GF-D8 (cell line): ENCODE results near the gene GALM.
"Not testable (repeated sequence)": the region's sequence is repeated elsewhere in the genome, so short reads cannot be mapped to it uniquely, and the experiment has no call there.

Experiments
- DNase-seq: peaks from one replicate; lab custom pipeline; 2025; lab: John Stamatoyannopoulos, UW

Gene GALM

DNA sequence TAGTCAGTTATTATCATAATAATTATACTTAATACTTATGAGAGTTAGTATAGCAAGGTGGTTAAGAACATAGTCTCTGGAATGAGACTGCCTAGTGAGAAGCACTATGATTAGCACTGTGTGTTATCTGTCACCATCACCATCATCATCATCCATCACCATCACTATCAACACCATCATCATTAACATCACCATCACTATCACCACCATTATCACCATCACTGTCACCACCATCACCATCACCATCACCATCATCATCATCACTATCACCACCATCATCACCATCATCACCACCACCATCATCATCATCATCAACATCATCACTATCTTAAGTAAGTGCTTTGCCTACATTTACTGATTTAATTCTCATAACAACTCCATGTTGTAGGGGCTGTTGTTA lies 45.6 kb downstream of the GALM start:
- DNase-seq = no peak

DNA sequence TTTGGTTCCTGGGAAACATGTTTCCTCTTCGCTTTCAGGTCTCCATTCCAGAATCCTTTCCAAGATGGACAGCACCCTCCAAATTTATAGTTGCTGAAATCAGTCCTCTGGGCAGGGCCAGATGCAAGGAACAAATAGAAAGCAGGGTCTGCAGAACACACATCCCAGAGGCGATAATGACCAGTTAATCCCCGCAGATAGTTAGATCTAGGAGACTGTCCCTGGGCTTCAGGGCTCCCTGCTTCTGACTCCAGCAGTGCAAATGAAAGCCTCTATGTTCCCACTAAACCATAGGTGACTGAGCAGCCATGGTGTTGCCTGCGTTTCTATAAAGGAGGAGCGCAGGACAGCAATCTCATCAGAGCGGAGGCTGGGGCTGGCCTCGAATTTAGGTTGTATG lies 46.5 kb downstream of the GALM start:
- no peak for DNase-seq

DNA sequence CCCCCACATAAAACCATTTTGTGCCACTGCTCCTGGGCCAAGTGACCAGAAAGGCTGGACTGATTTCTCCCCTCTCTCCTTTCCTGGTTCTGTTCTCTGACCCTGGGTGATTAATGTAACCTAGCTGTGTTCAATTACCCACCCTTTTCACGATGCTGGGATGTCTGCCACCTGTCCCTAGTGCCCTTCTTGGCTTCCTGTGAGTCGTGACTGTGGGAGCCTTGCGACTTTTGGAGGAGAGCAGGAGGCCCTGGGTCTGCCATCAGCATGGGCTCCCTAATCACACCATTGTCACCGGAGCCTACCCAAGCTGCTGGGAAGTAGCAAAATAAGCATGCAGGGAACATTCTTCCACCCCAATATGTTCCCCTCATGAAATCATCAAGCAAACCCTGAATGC lies 47.0 kb downstream of the GALM start:
- no peak for DNase-seq

DNA sequence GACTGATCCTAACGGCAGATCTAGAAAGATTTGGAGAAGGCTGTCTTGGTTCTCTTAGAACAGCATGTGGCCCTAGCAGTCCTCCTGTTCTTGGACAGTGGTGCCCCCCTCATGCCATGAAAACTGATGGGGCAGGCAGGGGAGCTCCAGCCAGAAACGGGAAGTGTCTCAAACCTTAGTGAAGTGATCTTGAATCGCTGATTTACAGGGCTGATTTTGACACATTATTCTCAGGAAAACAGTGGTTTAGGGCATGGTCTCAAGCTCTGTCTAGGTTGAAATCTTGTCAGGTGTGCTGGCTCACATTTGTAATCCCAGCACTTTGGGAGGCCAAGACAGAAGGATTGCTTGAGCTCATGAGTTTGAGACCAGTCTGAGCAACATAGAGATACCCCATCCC lies 47.4 kb downstream of the GALM start:
- DNase-seq = no peak

DNA sequence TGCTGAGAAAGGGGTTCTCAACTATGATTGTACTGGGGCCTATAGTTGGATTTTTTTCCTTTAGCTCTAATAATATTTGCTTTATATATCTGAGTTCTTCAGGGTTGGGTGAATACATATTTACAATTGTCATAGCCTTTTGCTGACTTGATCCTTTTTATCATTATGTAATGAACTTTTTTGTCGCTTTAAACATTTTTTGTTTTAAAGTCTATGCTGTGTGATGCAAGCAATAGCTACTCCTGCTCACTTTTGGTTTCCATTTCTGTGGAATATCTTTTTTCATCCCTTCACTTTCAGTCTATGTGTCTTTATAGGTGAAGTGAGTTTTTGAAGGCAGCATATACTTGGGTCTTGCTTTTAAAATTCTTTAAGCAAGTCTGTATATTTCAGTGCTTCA lies 49.0 kb downstream of the GALM start:
- DNase-seq = not testable (repeated sequence)

DNA sequence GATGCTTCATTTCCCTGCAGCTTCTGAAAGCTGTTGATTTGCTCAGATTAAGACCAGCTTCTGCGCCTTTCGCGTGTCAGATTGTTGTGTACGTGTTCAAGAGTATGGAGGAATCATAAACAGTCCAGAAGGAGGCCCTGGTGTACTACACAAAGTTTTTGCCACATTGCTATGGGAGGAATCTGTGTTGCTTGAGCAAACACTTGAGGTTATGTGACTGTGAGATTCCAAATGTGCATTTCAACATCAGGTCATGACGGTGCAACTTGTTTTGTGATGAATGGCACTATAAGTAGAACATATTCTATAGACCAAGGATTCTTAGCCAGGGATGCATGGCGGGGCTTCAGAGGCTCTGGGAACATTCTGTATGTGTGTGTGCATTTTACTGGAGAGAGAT lies 50.3 kb downstream of the GALM start:
- peak; percentile 70 for DNase-seq

DNA sequence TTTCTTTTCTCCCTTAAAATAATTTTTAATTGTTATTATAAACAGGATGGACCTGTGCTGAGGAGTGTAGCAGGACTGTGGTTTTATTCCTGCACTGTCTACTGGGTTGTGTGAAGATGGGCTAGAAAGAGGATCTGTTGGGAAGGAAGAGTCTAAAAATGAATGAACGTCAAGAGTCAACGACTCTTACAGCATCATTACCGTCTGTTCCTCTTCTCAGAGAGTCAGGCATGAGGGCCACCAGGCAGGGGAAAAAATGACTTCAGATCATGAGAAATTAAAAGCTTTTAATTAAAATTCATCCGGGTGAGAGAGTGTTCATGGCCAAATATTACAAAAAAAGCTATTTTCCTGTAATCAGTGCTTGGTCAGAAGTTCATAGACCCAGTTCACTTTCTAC lies 52.7 kb downstream of the GALM start:
- DNase-seq = no peak

DNA sequence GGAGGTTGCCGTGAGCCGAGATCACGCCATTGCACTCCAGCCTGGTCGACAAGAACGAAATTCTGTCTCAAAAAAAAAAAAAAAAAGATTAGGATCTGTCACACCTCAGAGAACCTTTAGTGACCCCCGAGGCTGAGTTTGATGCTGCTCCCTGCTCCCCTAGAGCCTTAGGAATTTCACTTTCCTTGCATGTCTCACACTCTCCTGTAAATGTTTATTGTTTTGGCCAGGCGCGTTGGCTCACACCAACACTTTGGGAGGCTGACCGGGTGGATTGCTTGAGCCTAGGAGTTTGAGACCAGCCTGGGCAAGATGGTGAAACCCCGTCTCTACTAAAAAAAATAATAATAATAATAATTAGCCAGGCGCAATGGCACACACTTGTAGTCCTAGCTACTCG lies 53.8 kb downstream of the GALM start:
- DNase-seq = no peak

DNA sequence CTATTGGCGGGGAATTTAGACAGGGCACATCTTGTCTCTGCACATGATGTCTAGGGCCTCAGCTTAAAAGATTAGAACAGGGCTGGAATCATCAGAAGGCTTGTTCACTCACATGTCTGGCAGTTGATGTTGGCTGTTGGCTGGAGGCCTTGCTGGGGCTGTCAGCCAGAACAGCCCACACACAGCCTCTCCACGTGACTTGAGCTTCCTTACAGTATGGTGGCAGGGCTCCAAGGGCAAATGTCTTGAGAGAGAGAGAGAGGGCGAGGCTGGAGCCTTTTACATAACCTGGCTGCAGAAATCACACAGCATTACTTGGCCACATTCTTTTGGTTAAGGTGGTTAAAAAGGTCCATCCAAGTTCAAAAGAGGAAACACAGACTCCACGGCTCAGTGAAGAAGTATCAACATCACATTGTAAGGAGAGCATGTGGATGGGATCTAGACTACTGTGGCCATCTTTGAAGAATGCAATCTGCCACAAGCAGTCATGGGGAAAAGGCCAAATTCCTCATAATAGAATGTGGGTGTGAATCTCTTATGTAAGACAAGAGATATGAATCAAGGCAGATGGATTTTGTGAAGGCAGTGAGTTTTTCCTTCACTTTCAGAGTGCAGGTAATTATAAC lies 54.8 kb downstream of the GALM start:
- peak; percentile 65 for DNase-seq

DNA sequence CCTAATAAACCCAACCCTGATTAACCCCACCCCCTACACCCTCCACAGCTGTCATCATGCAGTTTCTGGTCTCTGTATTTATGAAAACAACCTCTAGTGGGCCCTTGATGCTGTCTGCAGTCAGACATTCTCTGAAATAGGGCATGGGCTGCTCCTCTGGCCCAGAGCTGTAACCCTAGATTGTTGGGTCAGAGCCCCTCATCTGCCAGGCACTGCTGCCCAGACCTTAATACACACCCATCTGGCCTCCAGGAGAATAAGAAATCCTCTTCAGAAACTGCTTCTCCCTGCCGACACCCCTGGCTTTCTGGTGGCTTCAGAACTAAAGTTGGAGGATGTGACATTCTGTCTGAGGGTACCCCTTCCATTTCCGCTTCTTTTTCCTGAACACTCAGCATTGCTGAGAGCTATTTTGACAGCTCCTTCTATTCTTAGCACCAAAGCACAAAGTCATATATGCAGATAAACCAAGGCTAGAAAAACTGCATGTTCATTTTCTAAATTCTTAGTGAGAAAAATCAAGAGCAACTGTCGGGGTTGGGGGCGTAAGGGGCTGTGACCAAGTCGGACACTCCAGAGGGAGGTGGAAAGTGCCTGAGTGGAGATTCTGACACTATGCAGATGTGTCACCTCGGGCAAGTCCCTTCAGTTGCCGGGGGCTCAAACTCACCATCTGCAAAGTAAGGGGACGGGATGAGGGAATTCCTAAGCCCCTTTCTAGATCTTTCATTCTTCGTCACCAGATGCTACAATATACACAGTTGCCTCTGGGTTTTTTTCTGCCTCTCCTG lies 56.6 kb downstream of the GALM start:
- DNase-seq = no peak

DNA sequence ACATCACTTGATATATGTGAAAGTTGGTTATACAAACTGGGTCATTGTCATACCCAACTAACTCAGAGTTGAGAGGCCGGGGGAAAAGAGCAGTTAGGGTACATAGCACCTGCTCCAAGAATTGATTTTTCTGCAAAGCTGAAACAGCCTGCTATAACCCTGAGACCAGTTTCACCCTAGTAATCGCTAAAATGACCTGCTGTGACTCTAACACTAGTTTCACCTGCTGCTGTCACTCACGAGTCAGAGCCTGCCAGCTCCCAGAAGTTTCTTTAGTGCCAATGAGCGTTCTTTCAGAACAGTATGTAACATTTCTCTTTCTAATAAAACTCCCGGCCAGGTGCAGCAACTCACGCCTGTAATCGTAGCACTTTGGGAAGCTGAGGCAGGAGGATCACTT lies 57.3 kb downstream of the GALM start:
- no peak for DNase-seq

DNA sequence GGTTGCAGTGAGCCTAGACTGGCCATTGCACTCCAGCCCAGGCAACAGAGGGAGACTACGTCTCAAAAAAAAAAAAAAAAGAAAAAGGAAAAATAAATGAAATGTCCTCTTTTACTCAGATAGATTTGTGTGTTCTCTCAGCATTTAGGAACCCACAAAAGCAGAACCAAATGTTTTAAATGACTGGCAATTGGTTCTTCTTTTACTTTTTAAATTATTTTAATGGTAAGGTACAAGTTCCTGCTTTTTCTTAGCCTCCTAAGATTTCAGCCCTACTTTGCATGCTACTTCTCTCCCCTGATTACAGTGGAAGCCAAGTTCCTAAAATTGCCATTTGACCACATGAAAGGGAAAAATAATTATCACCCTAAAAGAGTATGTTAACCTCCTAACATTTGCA lies 61.7 kb downstream of the GALM start:
- DNase-seq = no peak

DNA sequence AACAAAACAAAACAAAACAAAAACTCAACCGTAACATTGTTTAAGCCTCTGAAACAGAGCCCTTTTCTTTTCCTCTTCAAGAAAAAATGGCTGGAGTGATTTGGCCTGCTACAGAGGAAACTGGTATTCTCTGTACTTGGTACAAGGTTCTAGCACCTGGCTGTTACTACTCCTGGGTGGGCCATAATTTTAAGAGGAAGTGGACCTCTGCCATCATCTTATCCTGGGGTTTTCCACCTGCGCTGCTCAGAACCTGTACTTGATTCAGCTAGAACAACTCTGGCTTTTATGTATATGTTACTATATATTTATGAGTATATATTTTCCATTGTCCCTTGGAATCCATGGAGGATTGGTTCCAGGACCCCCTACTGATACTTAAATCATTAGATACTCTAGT lies 62.8 kb downstream of the GALM start:
- DNase-seq = no peak

DNA sequence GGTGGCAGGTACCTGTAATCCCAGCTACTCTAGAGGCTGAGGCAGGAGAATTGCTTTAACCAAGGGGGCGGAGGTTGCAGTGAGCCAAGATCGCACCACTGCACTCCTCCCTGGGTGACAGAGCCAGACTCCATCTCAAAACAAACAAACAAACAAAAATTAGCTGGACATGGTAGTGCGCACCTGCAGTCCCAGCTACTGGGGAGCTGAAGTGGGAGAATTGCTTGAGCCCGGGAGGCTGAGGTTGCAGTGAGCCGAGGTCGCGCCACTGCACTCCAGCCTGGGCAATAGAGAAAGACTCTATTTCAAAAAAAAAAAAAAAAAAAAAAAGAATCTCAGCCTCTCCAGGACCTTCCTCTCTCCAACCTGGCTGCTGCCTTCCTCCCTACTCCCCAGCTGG lies 65.2 kb downstream of the GALM start:
- no peak for DNase-seq

DNA sequence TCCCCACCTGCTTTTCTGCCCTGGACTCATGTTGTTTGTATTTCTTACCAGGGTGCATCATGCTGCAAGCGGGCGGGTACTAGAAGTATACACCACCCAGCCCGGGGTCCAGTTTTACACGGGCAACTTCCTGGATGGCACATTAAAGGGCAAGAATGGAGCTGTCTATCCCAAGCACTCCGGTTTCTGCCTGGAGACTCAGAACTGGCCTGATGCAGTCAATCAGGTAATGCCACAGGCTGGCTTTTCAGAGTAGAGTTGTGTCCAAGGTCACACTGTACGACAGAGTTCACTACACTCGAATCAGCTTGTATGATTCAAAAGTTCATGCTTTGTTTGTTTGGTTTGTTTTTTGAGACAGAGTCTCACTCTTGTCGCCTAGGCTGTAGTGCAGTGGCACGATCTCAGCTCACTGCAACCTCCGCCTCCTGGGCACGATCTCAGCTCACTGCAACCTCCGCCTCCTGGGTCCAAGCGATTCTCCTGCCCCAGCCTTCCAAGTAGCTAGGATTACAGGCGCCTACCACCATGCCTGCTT lies 65.8 kb downstream of the GALM start:
- DNase-seq = no peak

DNA sequence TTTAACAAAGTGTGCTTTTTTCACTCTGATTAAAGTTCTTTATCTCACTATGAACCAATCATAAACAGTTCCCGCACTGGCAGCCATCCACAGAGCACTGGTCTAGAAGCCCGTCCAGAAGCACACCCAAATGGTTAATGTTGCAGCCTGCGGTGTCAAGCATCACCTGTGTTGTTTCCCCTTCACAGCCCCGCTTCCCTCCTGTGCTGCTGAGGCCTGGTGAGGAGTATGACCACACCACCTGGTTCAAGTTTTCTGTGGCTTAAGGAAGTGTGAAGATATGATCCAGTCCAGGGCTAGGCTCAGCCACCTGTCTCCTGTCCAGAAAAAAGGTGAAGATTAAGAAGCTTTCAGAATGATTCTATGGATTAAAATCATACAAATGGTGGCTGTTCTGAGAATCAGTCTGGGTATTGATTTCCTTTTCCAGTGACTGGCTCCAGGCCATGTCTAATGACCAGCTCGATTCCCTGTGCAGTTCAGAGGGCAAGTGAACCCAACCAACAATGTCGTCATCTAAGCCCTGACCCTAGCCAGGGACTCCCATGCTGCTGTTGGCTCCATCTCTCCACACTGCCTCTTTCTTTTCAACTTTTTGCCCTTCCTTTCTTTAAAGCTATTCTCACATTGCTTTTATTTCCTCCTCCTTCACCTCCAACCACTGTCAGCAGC lies 67.5 kb downstream of the GALM start:
- no peak for DNase-seq

DNA sequence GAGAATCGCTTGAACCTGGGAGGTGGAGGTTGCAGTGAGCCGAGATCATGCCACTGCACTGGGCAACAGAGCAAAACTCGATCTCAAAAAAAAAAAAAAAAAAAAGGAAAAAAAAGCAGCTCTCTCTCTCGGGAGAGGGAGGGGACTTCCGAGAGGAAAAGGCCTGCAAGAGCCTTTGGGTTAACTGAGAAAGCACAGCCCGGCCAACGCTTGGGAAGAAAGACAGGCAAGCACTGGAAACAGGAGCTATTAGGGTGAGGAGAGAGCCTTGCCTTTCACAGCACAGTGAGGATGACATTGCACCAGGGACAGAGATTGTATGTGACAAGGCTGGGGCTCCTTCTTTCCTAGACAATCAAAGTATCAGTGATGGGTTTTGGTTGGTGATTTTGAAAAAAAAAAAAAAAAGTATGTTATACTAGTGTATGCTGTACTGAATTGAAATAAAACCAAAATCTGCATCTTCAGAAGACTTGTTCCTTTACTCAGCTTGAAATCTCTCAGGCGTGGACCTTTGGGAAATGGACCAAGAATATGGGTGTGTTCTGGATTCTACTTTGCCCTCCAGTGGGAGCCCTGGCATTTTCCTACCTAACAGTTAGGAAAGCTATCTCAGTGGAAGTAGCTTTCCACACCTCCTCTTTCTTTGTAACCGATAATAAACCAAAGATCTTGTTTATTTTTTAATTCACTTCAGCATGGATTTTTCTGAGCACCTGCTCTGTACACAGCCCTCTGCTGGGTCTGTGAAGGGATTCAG lies 68.6 kb downstream of the GALM start:
- no peak for DNase-seq

DNA sequence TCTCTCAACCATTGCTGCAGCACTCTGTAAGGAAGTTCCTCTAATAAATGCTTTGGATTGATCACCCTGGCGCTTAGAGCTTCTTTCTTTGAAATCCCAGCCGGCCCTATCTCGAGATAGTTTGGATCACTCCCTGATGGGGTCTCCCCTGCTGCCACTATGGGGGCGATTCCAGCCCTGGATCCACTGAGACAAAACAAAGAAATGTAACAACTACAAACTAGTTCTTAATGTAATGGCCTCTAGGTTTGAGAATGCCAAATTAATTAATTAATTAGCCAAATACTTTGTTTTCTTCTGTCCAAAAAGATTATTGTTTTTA lies 70.0 kb downstream of the GALM start:
- no peak for DNase-seq

DNA sequence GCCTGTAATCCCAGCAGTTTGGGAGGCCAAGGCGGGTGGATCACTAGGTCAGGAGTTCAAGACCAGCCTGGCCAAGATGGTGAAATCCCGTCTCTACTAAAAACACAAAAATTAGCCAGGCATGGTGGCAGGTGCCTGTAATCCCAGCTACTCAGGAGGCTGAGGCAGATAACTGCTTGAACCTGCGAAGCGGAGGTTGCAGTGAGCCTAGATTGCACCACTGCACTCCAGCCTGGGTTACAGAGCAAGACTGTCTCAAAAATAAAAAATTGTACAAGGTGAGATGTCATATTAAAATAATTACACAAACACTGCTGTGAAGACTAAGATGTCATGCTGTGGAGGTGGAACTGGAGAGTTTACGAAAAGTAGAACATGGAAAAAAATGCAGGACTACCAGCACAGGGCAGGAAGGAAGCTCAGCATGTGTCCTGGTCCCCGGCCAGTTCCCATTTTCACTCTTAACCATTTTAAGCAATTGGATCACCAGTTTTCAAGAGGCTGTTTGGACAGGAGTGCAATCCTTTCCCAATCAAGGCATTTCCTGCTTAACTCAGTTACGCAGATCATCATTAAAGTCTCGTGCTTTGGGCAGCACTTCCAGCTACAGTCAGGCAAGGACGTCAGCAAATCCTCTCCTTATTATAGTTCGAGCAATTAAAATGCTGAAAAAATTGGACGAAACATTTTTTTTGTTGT lies 71.2 kb downstream of the GALM start:
- DNase-seq = peak; percentile 59

DNA sequence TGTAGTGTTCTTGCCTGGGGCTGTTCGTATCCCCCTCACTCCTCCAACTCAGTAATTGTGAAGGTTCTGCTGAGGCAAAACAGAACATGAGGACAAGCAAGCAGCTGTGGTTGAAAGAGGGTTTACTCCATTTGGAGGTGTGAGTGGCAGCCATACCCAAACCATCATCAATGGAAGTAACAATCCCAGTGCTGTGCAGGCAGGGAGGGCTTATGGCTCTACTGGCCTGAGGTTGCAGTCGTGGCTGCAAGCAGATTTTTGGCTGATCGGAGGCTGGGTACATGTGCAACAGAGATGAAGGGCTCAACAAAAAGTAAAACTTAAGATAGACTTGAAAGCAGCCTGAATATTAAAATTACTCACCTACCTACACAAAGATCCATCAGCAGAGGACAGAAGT lies 72.0 kb downstream of the GALM start:
- no peak for DNase-seq

DNA sequence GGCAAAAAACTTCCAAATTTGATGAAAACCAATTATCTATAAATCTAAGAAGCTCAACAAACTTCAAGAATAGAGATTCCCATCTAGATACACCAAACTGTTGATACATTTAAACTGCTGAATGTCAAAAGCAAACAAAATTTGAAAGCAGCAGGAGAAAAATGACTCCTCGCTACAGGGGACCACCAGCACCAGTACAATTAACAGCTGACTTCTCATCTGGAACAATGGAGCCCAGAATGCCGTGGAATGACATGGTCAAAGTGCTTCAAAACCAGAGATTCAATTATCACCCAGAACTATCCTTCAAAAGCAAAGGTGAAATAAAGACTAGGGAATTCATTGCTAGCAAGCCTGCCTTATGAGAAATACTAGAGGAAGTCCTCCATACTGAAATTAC lies 73.6 kb downstream of the GALM start:
- DNase-seq = no peak
